GM20431 (cell line): Measurements from ENCODE around the gene VPS50.
"Not testable (repeated sequence)": the region's sequence is repeated elsewhere in the genome, so short reads cannot be mapped to it uniquely, and the experiment has no call there.

Source experiments
- in situ Hi-C: fragments of 300-500 bp; cut with MseI, MboI; formaldehyde crosslinking; loops from one replicate; pipeline ENCODE4 v1.15.0; 2020; ENCODE audit warnings: low sequenced_read_pairs; ENCODE audit not compliant: unreplicated experiment

VPS50 gene

GRCh38 chr7:93320887-93321286 lies 88.7 kb downstream of the VPS50 start:
- in situ Hi-C loops, result no loop called here

GRCh38 chr7:93326291-93326690 lies 94.1 kb downstream of the VPS50 start:
- in situ Hi-C loops, result not testable (repeated sequence)

GRCh38 chr7:93327006-93327633 lies 95.0 kb downstream of the VPS50 start:
- in situ Hi-C loops, result no loop called here

GRCh38 chr7:93331706-93332105 lies 99.5 kb downstream of the VPS50 start:
- in situ Hi-C loops, result no loop called here

GRCh38 chr7:93332172-93332571 lies 100.0 kb downstream of the VPS50 start:
- in situ Hi-C loops, result no loop called here

- in situ Hi-C loops, result no loop called here
These were observed 104.9 kb downstream of the VPS50 start for GRCh38 chr7:93337052-93337451.

GRCh38 chr7:93342178-93342577 lies 110.0 kb downstream of the VPS50 start:
- in situ Hi-C loops, result not testable (repeated sequence)

- in situ Hi-C loops, result no loop called here
These were observed 118.2 kb downstream of the VPS50 start for GRCh38 chr7:93350338-93350737.

GRCh38 chr7:93352881-93353280 lies 120.7 kb downstream of the VPS50 start:
- in situ Hi-C loops, result no loop called here

- in situ Hi-C loops, result no loop called here
These were observed 122.6 kb downstream of the VPS50 start for GRCh38 chr7:93354815-93355214.

GRCh38 chr7:93359520-93360198 lies 127.5 kb downstream of the VPS50 start:
- in situ Hi-C loops, result no loop called here

GRCh38 chr7:93361853-93362252 lies 129.7 kb downstream of the VPS50 start:
- in situ Hi-C loops, result no loop called here

- in situ Hi-C loops, result no loop called here
These were observed 132.6 kb downstream of the VPS50 start for GRCh38 chr7:93364806-93365205.

GRCh38 chr7:93365341-93365740 lies 133.2 kb downstream of the VPS50 start:
- in situ Hi-C loops, result no loop called here

- in situ Hi-C loops, result no loop called here
These were observed 134.7 kb downstream of the VPS50 start for GRCh38 chr7:93366816-93367215.

GRCh38 chr7:93367254-93367653 lies 135.1 kb downstream of the VPS50 start:
- in situ Hi-C loops, result no loop called here

GRCh38 chr7:93370937-93371336 lies 138.8 kb downstream of the VPS50 start:
- in situ Hi-C loops, result not testable (repeated sequence)

- in situ Hi-C loops, result no loop called here
These were observed 141.4 kb downstream of the VPS50 start for GRCh38 chr7:93373537-93373936.

- in situ Hi-C loops, result no loop called here
These were observed 142.3 kb downstream of the VPS50 start for GRCh38 chr7:93374345-93374940.

GRCh38 chr7:93375603-93376002 lies 143.4 kb downstream of the VPS50 start:
- in situ Hi-C loops, result no loop called here

GRCh38 chr7:93378131-93378760 lies 146.1 kb downstream of the VPS50 start:
- in situ Hi-C loops, result no loop called here
